ENCODE measurements around the gene LZTS2. TPM values are rescaled to one million over a fixed set of nuclear protein-coding genes. Genes with fewer than 3 reads are reported as not detected.
A peak's percentile ranks its signal among the peaks of the same experiment; 100 is the strongest.

The LZTS2 gene
- total RNA-seq, 1 experiment from 2014 or later, result 69.1 TPM

DNA sequence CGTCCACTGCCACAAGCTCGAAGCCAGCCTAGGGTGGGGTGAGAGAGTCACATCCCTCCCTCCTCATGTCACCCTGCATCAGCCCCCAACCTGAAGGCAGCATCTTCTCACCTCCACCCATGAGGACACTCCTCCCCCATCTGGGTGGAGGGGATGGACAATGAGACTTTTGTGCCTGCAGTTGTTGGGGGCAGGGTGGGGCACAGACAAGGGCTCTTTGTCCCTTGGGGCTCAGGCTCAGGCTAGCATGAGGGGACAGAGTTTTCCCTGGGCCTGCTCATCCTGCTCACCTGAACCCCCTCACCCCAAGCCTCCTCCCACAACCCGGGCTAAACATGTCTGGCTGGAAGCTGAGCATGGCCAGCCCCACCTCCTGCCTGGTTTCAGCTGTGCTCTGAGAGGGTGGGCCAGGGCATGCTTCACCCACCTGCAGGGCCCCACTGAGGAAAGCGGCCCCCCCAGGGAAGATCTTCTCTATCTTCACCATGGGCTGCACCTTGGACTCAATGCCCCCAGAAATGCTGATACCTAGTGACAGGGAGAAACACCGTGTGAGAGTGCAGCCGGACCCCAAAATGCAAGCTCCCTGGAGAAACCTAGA is 9.3 kb downstream of the LZTS2 start:
- H2BK12ac ChIP-seq (ENCODE audit: insufficient read length, low read depth, low read length), result no peak overlapping the region
- no peak overlapping the region for H3K4me2 ChIP-seq (ENCODE audit: insufficient read depth, insufficient read length, low read length)
- no CpG with 5 or more reads among the region's 6 CpGs for WGBS (ENCODE audit: extremely low coverage, insufficient read length, low lambda C conversion rate)
- Mint-ChIP-seq H3K27me3 (ENCODE audit: low read depth) (peaks cover 5% of the 10 kb centered on the region), H3K36me3 (ENCODE audit: insufficient read depth in 1 of 3, low read depth in 3 of 3) (peaks cover 9 to 28% (median 27%) of the 10 kb centered on the region in 3 experiments; a peak in 5 of 7 replicates), H3K4me1 (peaks cover 16 to 29% of the 10 kb centered on the region in 2 experiments), H3K27ac (peak overlapping the region in 1 of 3 experiments; percentile 45; a peak in 1 of 7 replicates), H3K4me3 (no peak overlapping the region), H3K9me3 (no peaks in the 10 kb centered on the region)
- no peak overlapping the region for H2AFZ ChIP-seq (ENCODE audit: low read length)
- H3K23ac ChIP-seq (ENCODE audit: insufficient read length, low read depth, low read length), result no peak overlapping the region
- no peak overlapping the region for H2BK15ac ChIP-seq (ENCODE audit: low read depth, low read length)
- H3K9ac ChIP-seq (ENCODE audit: extremely low read depth, insufficient read length, low read length), result no peak overlapping the region
- H4K5ac ChIP-seq (ENCODE audit: insufficient read length, low read depth, low read length), result no peak overlapping the region
- no peak overlapping the region for H3K27ac ChIP-seq (ENCODE audit: insufficient read length, low read depth, low read length)
- H3K4ac ChIP-seq (ENCODE audit: low read depth, low read length), result no peak overlapping the region
- H3K9me3 ChIP-seq (ENCODE audit: control insufficient read depth, low read depth, low read length), result no peaks in the 10 kb centered on the region
- H2BK5ac ChIP-seq (ENCODE audit: insufficient read length, low read length), result no peak overlapping the region
- H3K23me2 ChIP-seq (ENCODE audit: insufficient read length, low read depth, low read length, poor library complexity, severe bottlenecking), result no peaks in the 10 kb centered on the region
- H4K8ac ChIP-seq (replicated peaks; ENCODE audit: insufficient read length, low read depth, low read length), result no peak overlapping the region
- no peak overlapping the region for H3K18ac ChIP-seq (ENCODE audit: insufficient read length, low read depth, low read length)
- no peak for DNase-seq
- TF ChIP-seq, protein P1, sequence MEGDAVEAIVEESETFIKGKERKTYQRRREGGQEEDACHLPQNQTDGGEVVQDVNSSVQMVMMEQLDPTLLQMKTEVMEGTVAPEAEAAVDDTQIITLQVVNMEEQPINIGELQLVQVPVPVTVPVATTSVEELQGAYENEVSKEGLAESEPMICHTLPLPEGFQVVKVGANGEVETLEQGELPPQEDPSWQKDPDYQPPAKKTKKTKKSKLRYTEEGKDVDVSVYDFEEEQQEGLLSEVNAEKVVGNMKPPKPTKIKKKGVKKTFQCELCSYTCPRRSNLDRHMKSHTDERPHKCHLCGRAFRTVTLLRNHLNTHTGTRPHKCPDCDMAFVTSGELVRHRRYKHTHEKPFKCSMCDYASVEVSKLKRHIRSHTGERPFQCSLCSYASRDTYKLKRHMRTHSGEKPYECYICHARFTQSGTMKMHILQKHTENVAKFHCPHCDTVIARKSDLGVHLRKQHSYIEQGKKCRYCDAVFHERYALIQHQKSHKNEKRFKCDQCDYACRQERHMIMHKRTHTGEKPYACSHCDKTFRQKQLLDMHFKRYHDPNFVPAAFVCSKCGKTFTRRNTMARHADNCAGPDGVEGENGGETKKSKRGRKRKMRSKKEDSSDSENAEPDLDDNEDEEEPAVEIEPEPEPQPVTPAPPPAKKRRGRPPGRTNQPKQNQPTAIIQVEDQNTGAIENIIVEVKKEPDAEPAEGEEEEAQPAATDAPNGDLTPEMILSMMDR (conservative IDR thresholded peaks at IDR 0.05), result no peak
- no peak overlapping the region for H2BK20ac ChIP-seq (ENCODE audit: low read depth, low read length, poor library complexity, severe bottlenecking)
- H3T11ph ChIP-seq (ENCODE audit: low read length), result no peak overlapping the region
- H2BK120ac ChIP-seq (ENCODE audit: low read depth, low read length, poor library complexity, severe bottlenecking), result no peak overlapping the region
- H4K91ac ChIP-seq (ENCODE audit: insufficient read length, low read depth, low read length), result no peak overlapping the region
- H3K79me2 ChIP-seq (ENCODE audit: insufficient read depth, low read length), result no peaks in the 10 kb centered on the region
- no peaks in the 10 kb centered on the region for H3K79me1 ChIP-seq (ENCODE audit: insufficient read depth, low read depth, low read length, poor library complexity, severe bottlenecking)
- no peak overlapping the region for H3K14ac ChIP-seq (ENCODE audit: insufficient read depth, low read length)
- no peak overlapping the region for H3K56ac ChIP-seq (ENCODE audit: insufficient read length, low read depth, low read length)
- H2AK5ac ChIP-seq (ENCODE audit: insufficient read length, low read length), result no peak overlapping the region
- no peaks in the 10 kb centered on the region for H4K20me1 ChIP-seq (ENCODE audit: control insufficient read depth, insufficient read depth, insufficient read length)
- H3K4me1 ChIP-seq (ENCODE audit: insufficient read depth, low read length), result no peaks in the 10 kb centered on the region
- H3K27me3 ChIP-seq (ENCODE audit: insufficient read depth, low read length), result no peaks in the 10 kb centered on the region
